ENCODE measurements around the gene STK16.

STK16 gene

DNA sequence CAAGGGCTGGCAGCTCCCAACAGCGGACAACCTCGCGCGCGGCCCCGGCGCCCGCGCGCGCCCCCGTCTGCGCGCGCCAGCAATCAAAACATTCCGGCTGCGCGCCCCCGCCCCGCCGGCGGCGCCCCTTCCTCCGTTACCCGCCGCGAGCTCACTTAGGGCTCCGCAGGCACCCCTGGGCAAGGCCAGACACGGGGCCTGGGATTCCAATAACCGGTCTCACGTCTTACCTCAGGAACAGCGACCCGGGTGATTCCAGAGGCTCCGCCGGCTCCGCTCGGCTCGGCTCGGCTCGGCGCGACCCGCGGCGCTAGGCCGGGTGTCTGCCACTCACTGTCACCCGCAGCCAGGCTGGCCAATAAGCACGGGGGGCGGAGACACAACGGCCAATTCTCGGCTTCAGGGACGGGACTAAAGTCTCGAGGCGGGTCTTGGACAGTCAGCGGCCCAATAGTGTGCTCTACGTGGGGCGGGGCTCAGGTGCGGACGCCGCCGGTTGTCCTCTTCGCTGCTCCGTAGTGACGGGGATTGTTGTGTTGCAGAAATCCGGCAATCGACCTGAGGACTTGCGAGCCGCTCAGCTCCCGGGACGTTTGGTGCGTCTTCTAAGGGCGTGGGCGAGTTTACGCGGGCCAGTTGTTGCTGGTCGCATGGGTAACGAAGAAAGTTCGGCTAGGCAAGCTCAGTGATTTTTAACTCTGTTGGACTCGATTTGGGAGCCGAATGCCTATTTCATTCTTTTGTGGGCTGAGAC, 15.8 kb upstream of the STK16 start, which contains the start of the genes ANKZF1 and ATG9A:
Gene ANKZF1 (plus strand): TSS at position 502 of the 754 bp plus-strand sequence. CDS start 452 bp downstream, outside the sequence.
Gene ATG9A (minus strand): TSS at position 332 of the 754 bp plus-strand sequence. CDS start 1,612 bp downstream, outside the sequence.
- H3K27ac ChIP-seq = peak within 1 kb of the TSS; percentile 73 to 96 (median 95)

DNA sequence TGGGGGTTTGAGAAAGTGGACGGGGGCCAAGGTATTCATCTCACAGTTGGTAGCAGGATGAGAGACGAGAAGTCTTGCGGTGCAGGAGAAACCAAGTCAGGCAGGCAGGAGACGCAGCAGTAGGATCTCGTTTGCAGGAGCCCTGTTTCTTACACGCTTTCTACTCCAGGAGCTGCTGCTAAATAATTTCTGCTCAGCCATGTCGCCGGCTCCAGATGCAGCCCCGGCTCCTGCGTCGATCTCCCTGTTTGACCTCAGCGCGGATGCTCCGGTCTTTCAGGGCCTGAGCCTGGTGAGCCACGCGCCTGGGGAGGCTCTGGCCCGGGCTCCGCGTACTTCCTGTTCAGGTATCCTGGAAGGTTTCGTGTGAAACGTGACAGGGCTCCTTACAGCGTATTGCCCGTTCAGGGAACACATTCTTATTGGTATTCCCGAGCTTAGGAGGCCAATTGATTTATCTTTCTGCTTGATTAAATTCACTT, 15.2 kb upstream of the STK16 start:
- peak overlapping the region; percentile 60 to 87 (median 75) for H3K4me3 ChIP-seq
- peak overlapping the region; percentile 54 to 96 (median 94) for H3K27ac ChIP-seq

More for the DNA sequence above, 15.8 kb upstream of the STK16 start, which contains the start of the genes ANKZF1 and ATG9A:
- H3K4me3 ChIP-seq = peak within 1 kb of the TSS; percentile 60 to 87 (median 75)

DNA sequence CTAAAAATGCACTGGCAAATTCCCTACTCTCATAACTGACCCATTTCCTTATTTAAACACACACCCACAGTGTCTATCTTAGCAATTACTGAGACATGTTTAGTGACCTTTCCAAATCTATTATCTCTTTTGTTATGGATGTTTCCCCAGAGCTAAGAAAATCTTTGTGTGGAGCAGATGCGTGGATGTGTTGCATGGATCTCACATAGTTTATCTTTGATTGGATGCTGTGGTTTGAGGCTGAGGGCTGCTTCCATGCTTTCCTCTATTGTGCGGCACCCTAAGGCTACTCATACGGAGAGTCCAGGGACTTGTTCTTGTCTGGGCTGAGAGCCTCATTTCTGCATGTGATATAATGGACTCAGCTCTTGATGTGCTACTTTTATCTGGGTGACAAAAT, 10.9 kb upstream of the STK16 start:
- no peak overlapping the region for H3K27ac ChIP-seq
- no peak overlapping the region for H3K4me3 ChIP-seq

DNA sequence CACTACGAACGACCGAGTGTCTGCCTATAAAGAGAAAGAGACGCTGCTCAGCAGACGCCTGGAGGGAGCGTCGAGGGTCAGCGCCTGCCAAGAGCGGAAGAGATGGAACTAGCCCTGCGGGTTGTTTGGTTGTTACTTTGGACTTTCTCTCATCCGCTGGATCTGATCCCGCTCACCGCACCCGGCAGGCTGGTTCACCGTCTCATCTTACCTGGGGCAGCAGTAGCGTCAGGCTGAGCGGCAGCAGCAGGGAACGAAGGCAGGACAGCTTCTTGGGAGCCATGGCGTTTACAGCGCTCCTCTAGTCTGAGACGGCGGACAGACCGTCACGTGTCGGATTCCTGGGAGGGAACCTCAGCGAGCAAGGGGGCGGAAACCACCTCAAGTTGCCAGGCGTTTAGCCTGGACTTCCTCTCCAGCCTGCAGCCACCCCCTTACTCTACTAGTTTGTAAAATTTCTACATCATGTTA, 2.0 kb upstream of the STK16 start:
- H3K4me3 ChIP-seq = peak overlapping the region in 5 of 7 experiments; percentile 10 to 27 (median 13)
- H3K27ac ChIP-seq = peak overlapping the region in 7 of 21 experiments; percentile 4 to 63 (median 28)

DNA sequence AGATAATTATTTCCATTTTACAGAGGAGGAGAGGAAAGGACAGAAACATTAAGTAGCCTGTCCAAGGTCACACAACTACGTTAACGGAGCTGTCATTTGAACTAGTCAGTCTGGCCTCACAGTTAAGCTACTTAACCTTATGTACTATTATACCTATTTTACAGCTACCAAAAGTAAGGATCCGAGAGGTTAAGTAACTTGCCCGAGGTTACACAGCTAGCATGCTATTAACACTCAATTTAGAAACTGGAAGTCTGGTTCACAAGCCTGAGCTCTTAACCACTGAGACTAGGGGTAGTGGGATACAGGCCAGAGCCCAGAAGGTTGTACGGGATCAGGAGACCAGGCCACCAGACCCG, 511 bp upstream of the STK16 start:
- Histone ChIP-seq H3K4me3 (peak overlapping the region; percentile 66 to 92 (median 76)), H3K27ac (peak overlapping the region; percentile 20 to 99 (median 93))

DNA sequence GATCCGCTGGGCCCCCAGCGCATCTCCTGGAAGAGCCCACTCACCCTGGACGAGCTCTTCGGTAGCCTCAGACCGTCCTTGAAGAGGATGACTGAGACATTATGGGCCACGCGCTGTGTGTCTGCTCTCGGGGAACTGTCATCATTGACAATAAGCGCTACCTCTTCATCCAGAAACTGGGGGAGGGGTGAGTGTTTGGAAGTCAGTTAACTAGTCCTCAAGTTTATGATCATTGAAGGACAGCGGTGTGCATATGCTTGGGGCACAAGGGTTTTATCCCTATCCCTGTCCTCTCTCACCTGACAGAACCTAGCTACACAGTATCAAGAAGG, 586 bp downstream of the STK16 start:
- H3K27ac ChIP-seq = peak overlapping the region; percentile 71 to 99 (median 93)

DNA sequence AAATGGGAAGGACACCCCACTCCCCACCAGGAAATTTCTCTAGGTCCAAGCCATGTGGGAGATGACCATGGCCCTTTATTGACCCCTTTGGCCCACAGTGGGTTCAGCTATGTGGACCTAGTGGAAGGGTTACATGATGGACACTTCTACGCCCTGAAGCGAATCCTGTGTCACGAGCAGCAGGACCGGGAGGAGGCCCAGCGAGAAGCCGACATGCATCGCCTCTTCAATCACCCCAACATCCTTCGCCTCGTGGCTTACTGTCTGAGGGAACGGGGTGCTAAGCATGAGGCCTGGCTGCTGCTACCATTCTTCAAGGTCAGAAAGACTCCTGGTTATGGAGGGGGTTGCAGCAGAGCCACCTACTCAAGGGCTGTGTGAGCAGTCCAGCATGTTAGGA, 1.3 kb downstream of the STK16 start:
- Histone ChIP-seq H3K4me3 (no peak overlapping the region), H3K27ac (peak overlapping the region in 17 of 21 experiments; percentile 33 to 98 (median 91))

More for the DNA sequence above, 586 bp downstream of the STK16 start:
- H3K4me3 ChIP-seq = peak overlapping the region; percentile 66 to 92 (median 76)

DNA sequence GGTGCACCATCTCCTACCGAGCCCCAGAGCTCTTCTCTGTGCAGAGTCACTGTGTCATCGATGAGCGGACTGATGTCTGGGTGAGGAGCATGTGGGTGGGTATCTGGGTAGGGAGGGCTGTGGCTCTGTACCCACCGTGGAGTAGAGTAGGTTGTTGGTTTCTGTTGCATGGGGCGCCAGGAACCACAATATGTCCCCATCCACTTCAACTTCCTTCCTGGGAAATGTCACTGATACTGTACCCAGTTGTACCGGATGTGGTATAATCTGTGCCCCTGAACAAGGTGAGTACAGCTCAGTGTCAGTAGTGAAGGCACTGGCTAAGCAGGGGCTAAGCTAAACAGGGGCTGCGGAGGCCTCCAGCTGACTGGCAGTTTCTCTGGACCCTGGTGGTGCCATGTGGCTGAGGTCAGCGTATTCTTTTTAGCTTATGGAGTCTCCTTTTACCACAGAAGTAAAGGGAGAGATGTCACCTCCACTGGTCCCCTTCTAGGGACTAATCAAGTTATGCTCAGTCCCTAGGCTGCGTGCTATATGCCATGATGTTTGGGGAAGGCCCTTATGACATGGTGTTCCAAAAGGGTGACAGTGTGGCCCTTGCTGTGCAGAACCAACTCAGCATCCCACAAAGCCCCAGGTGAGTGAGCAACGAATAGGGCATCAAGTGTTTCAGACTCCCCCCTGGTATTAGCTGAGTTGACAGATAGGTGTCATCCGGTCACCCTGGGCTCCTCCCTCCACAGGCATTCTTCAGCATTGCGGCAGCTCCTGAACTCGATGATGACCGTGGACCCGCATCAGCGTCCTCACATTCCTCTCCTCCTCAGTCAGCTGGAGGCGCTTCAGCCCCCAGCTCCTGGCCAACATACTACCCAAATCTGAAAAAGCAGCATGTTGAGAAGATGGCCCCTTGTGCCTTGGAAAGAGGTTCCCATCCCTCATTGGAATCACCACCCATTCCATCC, 2.7 kb downstream of the STK16 start:
- no peak overlapping the region for H3K4me3 ChIP-seq
- H3K27ac ChIP-seq = peak overlapping the region in 20 of 21 experiments; percentile 57 to 98 (median 86)

DNA sequence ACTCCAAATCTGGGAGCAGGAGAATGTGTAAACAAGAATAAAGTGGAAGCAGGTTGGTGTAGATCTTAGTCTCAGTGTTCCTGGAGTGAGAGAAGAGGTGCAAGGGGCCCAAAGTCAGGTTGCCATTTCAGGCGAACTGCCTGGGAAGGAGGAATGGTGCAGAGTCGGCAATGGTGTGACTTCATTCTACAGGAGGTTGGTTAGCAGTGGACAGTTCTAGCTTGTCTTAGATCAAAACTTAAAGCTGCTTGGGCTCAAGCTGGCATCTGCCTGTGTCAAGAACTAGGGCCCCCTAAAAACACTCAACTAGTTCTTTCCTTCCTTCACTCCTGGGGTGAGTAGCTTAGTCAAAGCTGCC, 3.5 kb downstream of the STK16 start:
- Histone ChIP-seq H3K27ac (peak overlapping the region in 20 of 21 experiments; percentile 57 to 98 (median 86)), H3K4me3 (peak overlapping the region in 3 of 7 experiments; percentile 8 to 24 (median 20))

DNA sequence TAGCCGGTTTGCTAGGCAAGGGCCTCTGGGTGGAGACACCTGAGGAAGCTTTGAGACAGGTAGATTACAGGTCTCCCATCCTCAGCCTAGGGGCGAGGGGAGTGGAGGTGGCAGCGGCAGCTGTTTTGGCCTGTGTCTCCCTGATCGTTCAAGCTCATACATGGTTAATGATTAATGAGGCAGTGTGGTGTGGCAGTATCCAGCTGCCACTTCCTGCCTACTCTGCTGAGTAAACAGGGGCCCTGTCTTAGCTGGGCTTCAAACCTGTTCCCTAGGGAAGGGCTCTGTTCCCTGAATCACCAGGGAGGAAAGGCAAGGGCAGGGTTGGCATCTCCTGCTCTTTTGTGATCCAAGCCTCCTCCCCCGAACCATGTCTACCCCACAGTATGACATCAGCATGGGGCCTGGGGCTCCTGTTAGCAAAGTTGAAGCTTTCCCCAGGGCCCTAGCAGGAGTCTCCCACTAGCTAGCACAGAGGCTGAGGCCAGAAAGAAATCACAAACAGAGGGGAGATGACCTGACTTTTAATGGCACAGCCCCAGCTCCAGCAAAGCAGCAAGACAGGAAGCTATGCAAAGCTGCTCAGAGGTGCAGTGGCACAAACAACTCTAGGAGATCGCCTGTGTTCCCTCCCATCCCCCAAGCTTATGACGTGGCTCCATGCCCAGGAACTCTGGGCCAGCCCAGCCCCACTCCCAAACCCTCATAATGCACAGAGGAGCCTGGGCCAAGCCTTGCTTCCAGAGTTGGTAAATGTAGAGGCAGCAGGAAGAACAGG, 4.1 kb downstream of the STK16 start:
- peak overlapping the region in 6 of 7 experiments; percentile 2 to 75 (median 16) for H3K4me3 ChIP-seq
- peak overlapping the region in 20 of 21 experiments; percentile 57 to 98 (median 86) for H3K27ac ChIP-seq

DNA sequence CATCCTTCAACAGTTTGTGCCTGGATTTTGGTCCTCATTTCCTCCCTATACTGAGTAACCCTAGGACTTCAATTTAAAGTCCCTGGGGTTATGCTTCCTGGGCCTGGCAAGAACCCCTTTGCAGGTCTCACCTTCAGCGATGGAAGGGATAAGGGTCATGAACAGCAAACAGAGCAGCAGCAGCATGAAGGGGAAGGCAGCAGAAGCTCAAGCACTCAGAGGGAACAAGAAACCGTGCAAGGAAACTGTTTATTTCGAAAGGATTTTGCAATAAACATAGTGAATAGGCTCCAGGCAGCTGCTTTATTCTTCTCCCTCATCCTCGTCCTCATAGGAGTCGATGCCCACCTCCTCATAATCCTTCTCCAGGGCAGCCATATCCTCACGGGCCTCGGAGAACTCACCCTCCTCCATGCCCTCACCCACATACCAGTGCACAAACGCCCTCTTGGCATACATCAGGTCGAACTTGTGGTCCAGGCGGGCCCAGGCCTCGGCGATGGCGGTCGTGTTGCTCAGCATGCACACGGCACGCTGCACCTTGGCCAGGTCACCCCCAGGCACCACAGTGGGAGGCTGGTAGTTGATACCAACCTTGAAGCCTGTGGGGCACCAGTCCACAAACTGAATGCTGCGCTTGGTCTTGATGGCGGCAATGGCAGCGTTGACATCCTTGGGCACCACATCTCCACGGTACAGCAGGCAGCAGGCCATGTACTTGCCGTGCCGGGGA, 4.9 kb downstream of the STK16 start:
- Histone ChIP-seq H3K27ac (peak overlapping the region; percentile 15 to 98 (median 82)), H3K4me3 (peak overlapping the region in 5 of 7 experiments; percentile 2 to 75 (median 20))

DNA sequence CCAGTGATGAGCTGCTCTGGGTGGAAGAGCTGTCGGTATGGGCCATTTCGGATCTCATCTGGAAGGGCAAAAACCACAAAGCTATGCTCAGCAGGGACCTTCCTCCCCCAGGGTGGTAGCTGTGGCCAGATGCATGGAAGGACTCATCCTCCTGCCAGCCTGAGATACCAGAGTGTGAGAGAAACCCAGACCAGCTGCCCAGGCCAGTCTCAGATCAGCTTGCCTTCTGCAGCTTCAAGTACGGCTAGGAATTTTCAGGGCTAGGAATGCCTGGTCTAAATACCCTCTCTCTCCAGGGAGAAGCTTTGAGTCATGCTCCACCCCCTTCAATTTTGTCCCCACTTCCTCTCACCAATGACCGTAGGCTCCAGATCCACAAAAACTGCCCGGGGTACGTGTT, 6.4 kb downstream of the STK16 start:
- H3K27ac ChIP-seq = peak overlapping the region in 16 of 21 experiments; percentile 10 to 98 (median 90)

DNA sequence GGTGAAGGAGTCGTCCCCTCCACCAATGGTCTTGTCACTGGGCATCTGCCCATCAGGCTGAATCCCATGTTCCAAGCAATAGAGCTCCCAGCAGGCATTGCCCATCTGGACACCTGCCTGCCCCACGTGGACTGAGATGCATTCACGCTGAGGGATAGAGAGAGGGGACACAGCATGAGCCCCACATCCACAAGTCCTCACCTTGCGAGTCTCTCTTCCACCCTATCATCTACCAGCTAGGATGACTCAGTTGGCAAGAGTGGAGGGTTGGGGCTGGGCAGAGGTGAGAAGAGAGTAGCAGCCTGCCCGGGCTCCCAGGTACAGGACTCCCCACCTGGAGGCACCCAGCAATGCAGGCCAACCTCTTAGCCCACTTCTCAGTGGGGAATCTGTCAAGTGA, 6.8 kb downstream of the STK16 start:
- peak overlapping the region; percentile 50 to 79 (median 67) for H3K4me3 ChIP-seq
- peak overlapping the region in 20 of 21 experiments; percentile 76 to 98 (median 88) for H3K27ac ChIP-seq

More for the DNA sequence above, 6.4 kb downstream of the STK16 start:
- peak overlapping the region; percentile 50 to 79 (median 67) for H3K4me3 ChIP-seq

DNA sequence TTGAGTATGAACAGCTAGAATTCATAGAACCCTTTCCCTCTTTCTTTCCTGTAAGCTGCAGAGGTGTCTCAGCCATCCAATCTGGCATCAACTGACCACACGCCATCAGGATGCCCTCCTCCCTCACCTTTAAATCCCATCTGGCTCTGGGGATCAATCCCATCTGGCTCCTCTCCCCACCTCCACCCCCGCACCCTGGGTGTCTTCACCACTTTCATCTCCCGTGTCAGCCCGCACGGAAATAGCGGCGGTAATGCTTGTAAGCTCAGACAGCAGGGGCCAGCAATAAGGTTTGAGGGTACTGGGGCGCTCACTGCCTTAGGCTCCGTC, 7.3 kb downstream of the STK16 start:
- peak overlapping the region; percentile 50 to 79 (median 67) for H3K4me3 ChIP-seq

DNA sequence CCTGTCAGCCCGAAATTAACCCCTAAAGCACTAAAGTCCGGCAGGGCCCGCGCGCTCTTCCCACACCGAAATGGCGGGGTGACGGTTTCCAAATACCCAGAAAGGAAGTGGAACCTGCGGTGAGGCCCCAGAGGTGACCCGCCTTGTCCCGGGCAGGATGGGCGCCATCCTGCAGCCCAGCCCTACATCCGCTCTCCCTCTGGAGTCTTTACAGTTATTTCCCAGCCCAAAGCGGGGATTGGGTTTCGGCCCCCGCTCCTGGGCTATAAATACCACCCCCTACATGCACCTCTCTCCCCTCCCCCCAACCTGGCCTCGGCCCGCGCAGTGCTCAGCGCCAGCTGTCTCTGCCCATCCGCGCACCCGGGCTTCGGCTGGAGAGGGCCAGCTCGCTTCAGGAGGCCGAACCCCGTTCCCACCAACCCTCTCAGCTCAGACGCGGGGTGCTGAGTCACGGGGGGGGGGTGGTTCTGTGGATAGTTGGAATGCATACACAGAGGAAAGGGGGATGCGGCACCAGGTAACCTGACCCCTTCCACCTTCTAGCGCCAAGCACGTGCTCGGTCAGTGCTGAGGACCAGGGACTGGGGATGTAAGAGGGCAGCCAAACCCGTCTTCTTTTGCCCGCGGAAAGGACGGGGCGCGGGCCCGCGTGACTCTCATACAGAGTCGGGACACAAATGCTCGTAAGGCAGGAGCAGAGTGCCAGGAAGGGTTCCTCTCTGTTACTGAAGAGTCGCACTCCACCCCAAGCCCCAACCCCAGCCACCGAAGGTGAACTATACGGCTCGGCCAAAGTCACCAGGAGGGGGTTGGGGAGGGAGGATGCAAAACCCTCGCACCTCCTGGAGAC, 7.8 kb downstream of the STK16 start, which contains the start of gene TUBA4B:
Gene TUBA4B (plus strand): TSS at position 344 of the 853 bp plus-strand sequence. CDS start 165 bp downstream, at position 509.
- Histone ChIP-seq H3K4me3 (peak within 1 kb of the TSS; percentile 50 to 79 (median 67)), H3K27ac (peak within 1 kb of the TSS; percentile 50 to 98 (median 87))

More for the DNA sequence above, 7.3 kb downstream of the STK16 start:
- H3K27ac ChIP-seq = peak overlapping the region; percentile 43 to 98 (median 87)

DNA sequence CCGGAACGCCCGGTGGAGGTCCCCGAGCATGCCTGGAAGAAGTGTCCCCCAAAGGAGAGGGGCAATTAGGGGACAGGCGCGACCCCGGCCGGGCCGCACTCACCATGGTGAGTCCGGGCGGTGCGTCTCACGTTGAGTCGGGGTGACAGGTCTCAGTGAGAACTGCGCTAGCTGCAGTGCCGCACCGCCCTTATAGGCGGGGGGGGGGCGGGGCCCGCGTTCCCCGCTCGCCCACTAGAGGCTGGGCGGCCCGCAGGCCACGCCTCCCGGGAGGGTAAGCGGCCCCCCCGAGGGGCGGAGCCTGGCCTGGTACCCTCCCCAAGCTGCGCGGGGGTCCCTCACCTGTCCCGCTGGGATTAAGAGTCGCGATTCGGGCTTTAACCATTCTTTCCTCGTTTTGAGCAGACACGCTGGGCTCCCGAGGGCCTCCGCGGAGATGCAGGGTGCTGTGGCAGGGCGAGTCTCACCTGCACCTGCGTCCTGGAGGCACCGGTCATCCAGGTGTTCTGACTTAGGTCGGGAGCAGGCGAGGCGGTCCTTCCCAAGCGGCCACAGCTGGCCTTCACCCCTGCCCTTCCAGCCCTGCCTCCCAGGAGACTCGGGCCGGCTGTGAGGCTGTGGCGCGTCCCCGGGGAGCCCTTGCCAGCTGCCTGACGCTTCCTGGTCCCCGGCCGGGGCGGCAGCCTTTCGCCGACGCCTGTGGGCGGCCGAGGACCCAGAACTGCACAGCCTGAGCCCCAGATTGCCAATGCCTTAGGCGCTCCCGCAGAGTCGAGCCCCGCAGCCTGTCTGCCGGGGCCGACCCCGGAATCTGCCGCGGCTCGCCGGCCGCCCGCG, 8.7 kb downstream of the STK16 start, which contains the start of gene TUBA4A:
Gene TUBA4A (minus strand): TSS at position 166 of the 837 bp plus-strand sequence. CDS start 60 bp downstream, at position 106.
- Histone ChIP-seq H3K27ac (peak within 1 kb of the TSS; percentile 50 to 98 (median 87)), H3K4me3 (peak within 1 kb of the TSS; percentile 50 to 79 (median 67))

Measured in skin epidermis (tissue), 12 donors.